Fibroblast of lung (primary cell): ENCODE results near the gene OCA2.

ENCODE experiments used
- CTCF ChIP-seq, 2 donors: IDR thresholded peaks in 1 of 2; conservative IDR thresholded peaks in 1 of 2; 1 replicate in 1 of 2; 2 replicates in 1 of 2; pipeline ENCODE4 v1.5.1; 2011 to 2012; ENCODE audit warnings: low read length in 2 of 2, control low read depth in 1 of 2, inconsistent platforms in 1 of 2, low read depth in 1 of 2, mild to moderate bottlenecking in 1 of 2
- EZH2 ChIP-seq: IDR thresholded peaks from 2 replicates; pipeline ENCODE4 v1.5.1; 2012; ENCODE audit warnings: low read length, control low read depth, mild to moderate bottlenecking; ENCODE audit errors: missing control alignments

- no peak for TF ChIP-seq CTCF (conservative IDR thresholded peaks at IDR 0.05 in 1 of 2, IDR thresholded peaks at IDR 0.05 in 1 of 2; ENCODE audit: low read depth in 1 of 2, low read length in 2 of 2)
- TF ChIP-seq EZH2: no peak
Observed at GRCh38 chr15:27774191-27774590, 324.9 kb downstream of the OCA2 start.
